Measurements from ENCODE around the gene OR2M5. TPM values are rescaled to one million over a fixed set of nuclear protein-coding genes. Genes with fewer than 3 reads are reported as not detected.

The OR2M5 gene
- total RNA-seq (2014; rRNA removed; shearing (Covaris generic)) (not detected in 2 replicates), polyA plus RNA-seq (2016; fragmentation: Nextera tagmentation; extraction: Ambion mirVana) (not detected in 2 replicates)

- TF ChIP-seq EZH2 (IDR thresholded peaks at IDR 0.05; ENCODE audit: insufficient read depth, poor library complexity, severe bottlenecking): no peak
- no peak for TF ChIP-seq EZH2phosphoT487 (IDR thresholded peaks at IDR 0.05; ENCODE audit: insufficient read depth, low read depth)
- WGBS, 2 experiments (ENCODE audit: low coverage in 1 of 2, low lambda C conversion rate in 2 of 2, missing lambda C conversion rate in 2 of 2): 29 to 30% methylated on average over 3 of the region's 3 CpGs
- Histone ChIP-seq H3K36me3 (ENCODE audit: low read depth) (no peaks in the 10 kb centered on the region), H3F3A (ENCODE audit: insufficient read depth) (no peaks in the 10 kb centered on the region), H3K79me2 (ENCODE audit: insufficient read depth) (no peaks in the 10 kb centered on the region), H4K20me1 (ENCODE audit: insufficient read depth) (no peaks in the 10 kb centered on the region), H3K27me3 (replicated peaks; ENCODE audit: insufficient read depth) (no peaks in the 10 kb centered on the region), H3K27ac (no peak within 1 kb of the TSS), H3K9ac (no peak within 1 kb of the TSS), H3K4me1 (ENCODE audit: insufficient read depth) (no peaks in the 10 kb centered on the region), H3K9me2 (ENCODE audit: insufficient read depth) (no peaks in the 10 kb centered on the region), H3K4me3 (no peak within 1 kb of the TSS), H3K9me3 (ENCODE audit: low read depth) (peaks cover 4% of the 10 kb centered on the region), H3K4me2 (ENCODE audit: unreplicated experiment) (no peak within 1 kb of the TSS), H2AFZ (no peak within 1 kb of the TSS)
- no peak for DNase-seq
- in situ Hi-C loops (cut with MboI): no loop called here
Measured at GRCh38 chr1:248144513-248145198, at the start of gene OR2M5. Gene OR2M5, plus strand, starts transcription at chr1:248145148. Its CDS starts 0 bp downstream, at chr1:248145148.

GRCh38 chr1:248098529-248098928, 46.4 kb upstream of the OR2M5 start:
- in situ Hi-C loops (cut with MboI): no loop called here
- no peaks in the 10 kb centered on the region for H3F3A ChIP-seq (ENCODE audit: insufficient read depth)
- TF ChIP-seq EZH2 (IDR thresholded peaks at IDR 0.05; ENCODE audit: insufficient read depth, poor library complexity, severe bottlenecking) (no peak), EZH2phosphoT487 (IDR thresholded peaks at IDR 0.05; ENCODE audit: insufficient read depth, low read depth) (no peak)
- no peaks in the 10 kb centered on the region for H3K4me1 ChIP-seq (ENCODE audit: insufficient read depth)
- DNase-seq: no peak
- no peak overlapping the region for H3K4me3 ChIP-seq
- H3K9me2 ChIP-seq (ENCODE audit: insufficient read depth): no peaks in the 10 kb centered on the region
- H3K4me2 ChIP-seq (ENCODE audit: unreplicated experiment): no peak overlapping the region
- H3K79me2 ChIP-seq (ENCODE audit: insufficient read depth): no peaks in the 10 kb centered on the region
- no peak overlapping the region for H3K9ac ChIP-seq
- WGBS, 2 experiments (ENCODE audit: low coverage in 1 of 2, low lambda C conversion rate in 2 of 2, missing lambda C conversion rate in 2 of 2): 14 to 30% methylated on average over 1 of the region's 1 CpG
- no peak overlapping the region for H2AFZ ChIP-seq
- no peaks in the 10 kb centered on the region for H3K36me3 ChIP-seq (ENCODE audit: low read depth)
- no peaks in the 10 kb centered on the region for H3K9me3 ChIP-seq (ENCODE audit: low read depth)
- no peak overlapping the region for H3K27ac ChIP-seq
- no peaks in the 10 kb centered on the region for H3K27me3 ChIP-seq (replicated peaks; ENCODE audit: insufficient read depth)
- no peaks in the 10 kb centered on the region for H4K20me1 ChIP-seq (ENCODE audit: insufficient read depth)

DNA sequence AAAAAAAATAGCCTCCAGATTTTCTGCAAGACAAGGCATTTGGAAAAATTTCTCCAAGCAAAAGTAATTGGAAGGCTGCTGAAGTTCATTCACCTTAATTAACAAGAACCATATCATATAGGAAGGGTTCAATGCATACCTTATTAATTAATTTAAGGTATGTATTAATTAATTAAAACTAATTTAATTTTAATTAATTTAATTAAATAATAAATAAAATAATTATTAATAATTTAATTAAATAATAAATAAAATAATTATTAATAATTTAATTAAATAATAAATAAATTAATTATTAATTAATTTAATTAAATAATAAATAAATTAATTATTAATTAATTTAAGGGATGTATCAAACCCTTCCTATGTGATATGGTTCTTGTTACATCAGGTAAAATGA, 42.1 kb upstream of the OR2M5 start:
- Histone ChIP-seq H3F3A (ENCODE audit: insufficient read depth) (no peaks in the 10 kb centered on the region), H3K36me3 (ENCODE audit: low read depth) (no peaks in the 10 kb centered on the region), H3K9me2 (ENCODE audit: insufficient read depth) (no peaks in the 10 kb centered on the region), H3K4me1 (ENCODE audit: insufficient read depth) (no peaks in the 10 kb centered on the region), H3K4me3 (no peak overlapping the region), H3K27ac (no peak overlapping the region), H3K9me3 (ENCODE audit: low read depth) (no peaks in the 10 kb centered on the region), H2AFZ (no peak overlapping the region), H3K9ac (no peak overlapping the region), H3K4me2 (ENCODE audit: unreplicated experiment) (no peak overlapping the region), H3K27me3 (replicated peaks; ENCODE audit: insufficient read depth) (no peaks in the 10 kb centered on the region), H4K20me1 (ENCODE audit: insufficient read depth) (no peaks in the 10 kb centered on the region), H3K79me2 (ENCODE audit: insufficient read depth) (no peaks in the 10 kb centered on the region)
- in situ Hi-C loops (cut with MboI): no loop called here
- TF ChIP-seq EZH2phosphoT487 (IDR thresholded peaks at IDR 0.05; ENCODE audit: insufficient read depth, low read depth) (no peak), EZH2 (IDR thresholded peaks at IDR 0.05; ENCODE audit: insufficient read depth, poor library complexity, severe bottlenecking) (no peak)
- no peak for DNase-seq

- H3K9me3 ChIP-seq (ENCODE audit: low read depth): no peaks in the 10 kb centered on the region
- TF ChIP-seq EZH2phosphoT487 (IDR thresholded peaks at IDR 0.05; ENCODE audit: insufficient read depth, low read depth): no peak
- H3K27ac ChIP-seq: no peak overlapping the region
- H3K4me1 ChIP-seq (ENCODE audit: insufficient read depth): no peaks in the 10 kb centered on the region
- 26 to 28% methylated on average over 5 of the region's 5 CpGs for WGBS, 2 experiments (ENCODE audit: low coverage in 1 of 2, low lambda C conversion rate in 2 of 2, missing lambda C conversion rate in 2 of 2)
- H3K9ac ChIP-seq: no peak overlapping the region
- no peak overlapping the region for H2AFZ ChIP-seq
- no peaks in the 10 kb centered on the region for H3K36me3 ChIP-seq (ENCODE audit: low read depth)
- peak; percentile 1 for DNase-seq
- no peaks in the 10 kb centered on the region for H4K20me1 ChIP-seq (ENCODE audit: insufficient read depth)
- H3F3A ChIP-seq (ENCODE audit: insufficient read depth): no peaks in the 10 kb centered on the region
- no peaks in the 10 kb centered on the region for H3K9me2 ChIP-seq (ENCODE audit: insufficient read depth)
- no peak overlapping the region for H3K4me3 ChIP-seq
- H3K79me2 ChIP-seq (ENCODE audit: insufficient read depth): no peaks in the 10 kb centered on the region
- H3K4me2 ChIP-seq (ENCODE audit: unreplicated experiment): no peak overlapping the region
- no peaks in the 10 kb centered on the region for H3K27me3 ChIP-seq (replicated peaks; ENCODE audit: insufficient read depth)
- in situ Hi-C loops (cut with MboI): no loop called here
Measured at GRCh38 chr1:248111157-248111556, 33.8 kb upstream of the OR2M5 start.

DNA sequence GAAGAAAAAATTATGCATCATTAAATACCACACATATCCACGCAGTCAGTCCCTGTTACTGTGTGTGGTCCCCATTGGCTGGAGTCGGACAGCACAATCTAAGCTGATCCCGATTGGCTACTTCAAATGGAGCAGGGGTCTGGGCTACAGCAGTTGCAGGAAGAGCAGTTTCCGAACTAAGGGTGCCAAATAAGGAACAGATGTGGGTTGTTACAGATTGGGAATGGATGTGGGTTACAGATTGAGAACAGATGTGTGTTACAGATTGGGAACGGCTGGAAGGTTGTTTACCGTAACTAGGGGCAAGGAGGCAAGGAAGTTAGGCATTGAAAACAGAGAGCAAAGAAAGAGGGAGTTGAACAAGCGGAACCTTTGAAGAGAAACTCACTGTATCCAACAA, 30.1 kb upstream of the OR2M5 start:
- Histone ChIP-seq H2AFZ (no peak overlapping the region), H3K79me2 (ENCODE audit: insufficient read depth) (no peaks in the 10 kb centered on the region), H3F3A (ENCODE audit: insufficient read depth) (no peaks in the 10 kb centered on the region), H3K9me2 (ENCODE audit: insufficient read depth) (no peaks in the 10 kb centered on the region), H3K4me1 (ENCODE audit: insufficient read depth) (no peaks in the 10 kb centered on the region), H4K20me1 (ENCODE audit: insufficient read depth) (no peaks in the 10 kb centered on the region), H3K27me3 (replicated peaks; ENCODE audit: insufficient read depth) (no peaks in the 10 kb centered on the region), H3K4me2 (ENCODE audit: unreplicated experiment) (no peak overlapping the region), H3K36me3 (ENCODE audit: low read depth) (no peaks in the 10 kb centered on the region), H3K27ac (no peak overlapping the region), H3K9ac (no peak overlapping the region), H3K9me3 (ENCODE audit: low read depth) (no peaks in the 10 kb centered on the region), H3K4me3 (no peak overlapping the region)
- no peak for TF ChIP-seq EZH2 (IDR thresholded peaks at IDR 0.05; ENCODE audit: insufficient read depth, poor library complexity, severe bottlenecking)
- no peak for TF ChIP-seq EZH2phosphoT487 (IDR thresholded peaks at IDR 0.05; ENCODE audit: insufficient read depth, low read depth)
- WGBS, 2 experiments (ENCODE audit: low coverage in 1 of 2, low lambda C conversion rate in 2 of 2, missing lambda C conversion rate in 2 of 2): 5 to 8% methylated on average over 7 of the region's 7 CpGs
- in situ Hi-C loops (cut with MboI): no loop called here
- no peak for DNase-seq
